K562 (cell line): ENCODE measurements around the gene SLC7A4. TPM values are rescaled to one million over a fixed set of nuclear protein-coding genes. Genes with fewer than 3 reads are reported as not detected.

Source experiments
- GABPB1 ChIP-seq: sonication (generic); formaldehyde crosslinking; IDR thresholded peaks from 2 replicates; pipeline ENCODE4 v1.8.0; 2022; ENCODE audit warnings: mild to moderate bottlenecking, missing genetic modification reagents
- HDAC8 ChIP-seq: fragments of 450-650 bp; IDR thresholded peaks from 2 replicates; pipeline ENCODE4 v1.6.1; 2016; ENCODE audit warnings: mild to moderate bottlenecking, missing genetic modification characterization, moderate library complexity, missing compliant biosample characterization
- HNRNPLL ChIP-seq: fragments of 200-400 bp; formaldehyde crosslinking; IDR thresholded peaks from 2 replicates; pipeline ENCODE4 v1.6.1; 2017; ENCODE audit warnings: low read length, low read depth, mild to moderate bottlenecking; ENCODE audit not compliant: poor library complexity, severe bottlenecking
- MCM7 ChIP-seq, 2 experiments: fragments of 450-650 bp; IDR thresholded peaks; 2 replicates each; pipeline ENCODE4 v1.6.1; 2016 to 2018
- REST ChIP-seq, 2 experiments: fragments of 450-650 bp; formaldehyde crosslinking in 1 of 2; IDR thresholded peaks; 2 replicates each; pipeline versions ENCODE4 v1.4.0 to v1.6.1; 2014 to 2020; ENCODE audit warnings: mild to moderate bottlenecking in 2 of 2, borderline replicate concordance in 1 of 2, low read depth in 1 of 2
- RFX7 ChIP-seq: fragments of 250-450 bp; sonication (Bioruptor Pico); IDR thresholded peaks from 2 replicates; pipeline ENCODE4 v1.5.1; 2021; ENCODE audit warnings: mild to moderate bottlenecking
- SPI1 ChIP-seq: IDR thresholded peaks from 2 replicates; pipeline ENCODE4 v1.6.1; 2011; ENCODE audit warnings: low read depth, low read length, control low read depth, borderline replicate concordance
- SRF ChIP-seq, 2 experiments: fragments of 250-450, 450-650 bp in 1 of 2; sonication (Bioruptor Pico) in 1 of 2; sonication (generic) in 1 of 2; formaldehyde crosslinking; IDR thresholded peaks; 2 replicates each; pipeline versions ENCODE4 v1.5.0 to v1.5.1; 2020 to 2022; ENCODE audit warnings: mild to moderate bottlenecking in 1 of 2, missing genetic modification reagents in 1 of 2
- TAF9B ChIP-seq: fragments of 450-650 bp; IDR thresholded peaks from 2 replicates; pipeline ENCODE4 v1.6.1; 2018; ENCODE audit warnings: mild to moderate bottlenecking; ENCODE audit not compliant: partially characterized antibody
- TSC22D4 ChIP-seq: fragments of 450-650 bp; IDR thresholded peaks from 2 replicates; pipeline ENCODE4 v1.6.1; 2016; ENCODE audit warnings: missing genetic modification characterization, missing biosample characterization, control low read depth
- ZNF318 ChIP-seq, 2 experiments: fragments of 450-650 bp; IDR thresholded peaks; 2 replicates each; pipeline ENCODE4 v1.6.1; 2016; ENCODE audit warnings: mild to moderate bottlenecking in 2 of 2, borderline replicate concordance in 1 of 2, low read depth in 1 of 2, moderate library complexity in 1 of 2
- polyA plus RNA-seq, 8 experiments: library from polyadenylated mRNA; depleted of rRNA in 4 of 8; stranded (reverse) in 5 of 8; unstranded in 3 of 8; fragments of >200 nt; fragmentation: Nextera tagmentation in 2 of 8; fragmentation: Illumina TruSeq in 1 of 8; extraction: Ambion mirVana in 2 of 8; extraction: Trizol in 1 of 8; gene quantifications; 2 replicates each; pipeline versions ENCODE4 v1.2.1 to v1.2.3, GENCODE V29; 2011 to 2014; ENCODE audit warnings: inconsistent platforms in 1 of 8, missing spikeins in 1 of 8
- total RNA-seq, 7 experiments: library from RNA; depleted of rRNA in 6 of 7; stranded (reverse); fragments of >200 nt in 6 of 7; fragmentation: Illumina TruSeq in 2 of 7; extraction: Trizol in 2 of 7; gene quantifications; 2 replicates each; pipeline versions ENCODE4 v1.2.1 to v1.2.3, GENCODE V29; 2011 to 2021; ENCODE audit warnings: low replicate concordance in 1 of 7

Gene SLC7A4
- total and polyA plus RNA-seq, 9 of the 15 experiments (the other 6 are each of a cell fraction or from before 2014, with no cell fraction given), result not detected

GRCh38 chr22:20979940-20980453 lies 52.4 kb downstream of the SLC7A4 start (continued):
- TF ChIP-seq ZNF318 (IDR thresholded peaks at IDR 0.05; ENCODE audit: borderline replicate concordance in 1 of 2, low read depth in 1 of 2) (no peak), SRF (CRISPR knock-in tag; IDR thresholded peaks at IDR 0.05) (0 out of 4 replicates have a peak, but pooled peaks of 1 of the 2 experiments have one; percentile 7), MCM7 (IDR thresholded peaks at IDR 0.05) (no peak), REST (IDR thresholded peaks at IDR 0.05; ENCODE audit: borderline replicate concordance) (no peak), REST (CRISPR knock-in tag; IDR thresholded peaks at IDR 0.05; ENCODE audit: low read depth) (0 out of 2 replicates have a peak, but pooled peaks have one; percentile 14), HNRNPLL (peak; percentile 10), GABPB1 (CRISPR knock-in tag) (no peak), RFX7 (CRISPR knock-in tag) (no peak), TAF9B (no peak), HDAC8 (tag) (no peak), TSC22D4 (tag) (peak; percentile 57; the same call in 1 of the 2 replicates), SPI1 (no peak)
